ENCODE data around the gene TMPO.
"Not testable (repeated sequence)": the region's sequence is repeated elsewhere in the genome, so short reads cannot be mapped to it uniquely, and the experiment has no call there.

Gene TMPO, protein sequence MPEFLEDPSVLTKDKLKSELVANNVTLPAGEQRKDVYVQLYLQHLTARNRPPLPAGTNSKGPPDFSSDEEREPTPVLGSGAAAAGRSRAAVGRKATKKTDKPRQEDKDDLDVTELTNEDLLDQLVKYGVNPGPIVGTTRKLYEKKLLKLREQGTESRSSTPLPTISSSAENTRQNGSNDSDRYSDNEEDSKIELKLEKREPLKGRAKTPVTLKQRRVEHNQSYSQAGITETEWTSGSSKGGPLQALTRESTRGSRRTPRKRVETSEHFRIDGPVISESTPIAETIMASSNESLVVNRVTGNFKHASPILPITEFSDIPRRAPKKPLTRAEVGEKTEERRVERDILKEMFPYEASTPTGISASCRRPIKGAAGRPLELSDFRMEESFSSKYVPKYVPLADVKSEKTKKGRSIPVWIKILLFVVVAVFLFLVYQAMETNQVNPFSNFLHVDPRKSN

DNA sequence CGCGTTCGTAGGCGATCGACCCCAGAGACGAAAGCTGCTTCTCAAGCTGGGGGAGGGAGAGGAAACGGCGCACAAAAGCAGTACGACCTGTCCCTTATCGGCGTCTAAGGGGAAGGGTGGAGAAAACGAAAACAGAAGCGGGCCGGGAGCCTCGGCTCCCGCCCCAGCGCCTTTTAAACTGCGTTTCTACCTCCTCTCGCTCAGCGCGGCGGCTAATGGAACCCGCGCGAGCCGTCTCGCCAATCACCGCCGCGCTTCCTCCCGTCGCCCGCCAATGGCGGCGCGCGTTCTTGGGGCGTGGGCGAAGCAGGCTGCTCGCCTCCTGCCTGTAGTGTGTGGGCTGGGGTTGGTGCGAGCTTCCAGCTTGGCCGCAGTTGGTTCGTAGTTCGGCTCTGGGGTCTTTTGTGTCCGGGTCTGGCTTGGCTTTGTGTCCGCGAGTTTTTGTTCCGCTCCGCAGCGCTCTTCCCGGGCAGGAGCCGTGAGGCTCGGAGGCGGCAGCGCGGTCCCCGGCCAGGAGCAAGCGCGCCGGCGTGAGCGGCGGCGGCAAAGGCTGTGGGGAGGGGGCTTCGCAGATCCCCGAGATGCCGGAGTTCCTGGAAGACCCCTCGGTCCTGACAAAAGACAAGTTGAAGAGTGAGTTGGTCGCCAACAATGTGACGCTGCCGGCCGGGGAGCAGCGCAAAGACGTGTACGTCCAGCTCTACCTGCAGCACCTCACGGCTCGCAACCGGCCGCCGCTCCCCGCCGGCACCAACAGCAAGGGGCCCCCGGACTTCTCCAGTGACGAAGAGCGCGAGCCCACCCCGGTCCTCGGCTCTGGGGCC is at the start of gene TMPO:
TSS of gene TMPO (plus strand) at position 304 of the 824 bp plus-strand sequence. CDS start at position 582, 278 bp downstream.
- peak; percentile 92 to 96 for DNase-seq (ENCODE audit: low spot score in 2 of 2)
- H3K9me3 Mint-ChIP-seq, result no peaks in the 10 kb centered on the region
- H3K4me1 Mint-ChIP-seq, result peaks cover 24% of the 10 kb centered on the region
- ATAC-seq, result peak; percentile 90
- H3K4me3 Mint-ChIP-seq, result peak within 1 kb of the TSS; percentile 93
- H3K36me3 Mint-ChIP-seq, result peaks cover 59% of the 10 kb centered on the region
- peak within 1 kb of the TSS; percentile 98 for H3K27ac Mint-ChIP-seq

DNA sequence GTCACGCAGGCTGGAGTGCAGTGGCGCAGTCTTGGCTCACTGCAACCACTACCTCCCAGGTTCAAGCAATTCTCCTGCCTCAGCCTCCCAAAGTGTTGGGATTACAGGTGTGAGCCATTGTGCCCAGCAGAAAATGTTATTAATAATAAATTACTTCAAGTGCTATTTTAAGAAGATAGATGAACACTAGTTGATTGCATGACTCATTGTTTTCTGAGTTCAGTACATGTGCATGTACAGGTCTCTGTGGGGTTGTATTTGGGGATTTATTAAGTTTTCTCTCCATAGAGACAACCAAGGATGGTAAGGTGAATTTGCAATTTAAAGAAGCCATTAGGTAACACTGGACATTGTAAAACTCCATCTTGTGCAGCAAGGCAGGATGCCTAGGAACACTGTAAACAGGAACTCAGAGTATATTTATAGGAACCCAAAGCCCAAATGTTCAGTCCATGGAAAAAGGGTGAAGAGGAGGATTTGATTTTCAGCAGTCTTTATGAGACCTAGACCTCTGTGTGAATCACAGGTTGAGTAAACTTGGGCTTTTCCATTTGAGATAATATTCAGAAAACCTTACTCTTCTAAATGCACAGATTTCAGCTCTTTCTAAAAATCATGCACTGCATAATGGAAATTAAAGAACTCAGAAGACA is 49.3 kb upstream of the TMPO start:
- Mint-ChIP-seq H3K27ac (no peak overlapping the region), H3K36me3 (no peaks in the 10 kb centered on the region), H3K4me1 (peaks cover 15% of the 10 kb centered on the region), H3K4me3 (no peak overlapping the region), H3K9me3 (no peaks in the 10 kb centered on the region)
- DNase-seq (ENCODE audit: low spot score in 2 of 2) (no peak), ATAC-seq (no peak)

DNA sequence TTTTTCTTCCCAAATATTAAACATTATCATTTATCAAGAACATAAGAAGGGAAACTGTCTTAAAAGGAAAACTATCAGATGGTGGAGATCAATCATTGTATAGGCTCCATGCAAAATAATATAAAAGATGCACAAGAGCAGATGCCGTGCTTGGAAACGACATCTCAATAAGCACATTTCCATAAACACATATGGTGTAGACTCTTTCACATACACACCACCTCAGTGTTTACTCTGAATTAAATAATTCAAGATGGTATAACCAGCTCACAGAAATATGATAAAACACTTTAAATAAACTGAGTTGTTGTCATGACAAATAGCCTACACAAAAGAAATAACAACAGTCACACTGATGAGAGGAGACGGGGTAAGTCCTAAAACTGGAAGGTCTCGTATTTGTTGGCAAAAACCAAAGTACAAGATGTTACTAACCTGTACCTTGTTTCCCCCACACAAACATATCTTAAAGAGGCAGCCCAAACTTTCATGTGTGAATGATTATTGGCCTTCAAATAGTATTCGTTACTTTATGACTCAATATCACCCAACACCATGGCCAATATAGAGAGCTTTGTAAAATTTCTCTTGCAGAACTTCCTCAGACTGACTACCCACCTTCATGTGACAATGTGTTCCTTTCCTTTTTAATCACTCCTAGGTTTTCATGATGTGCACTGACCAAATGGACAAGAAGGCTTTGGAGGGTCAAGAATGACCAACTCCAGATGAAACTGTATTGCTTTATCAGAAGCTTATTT is 48.6 kb upstream of the TMPO start:
- DNase-seq (ENCODE audit: low spot score in 2 of 2), result no peak
- Mint-ChIP-seq H3K9me3 (no peaks in the 10 kb centered on the region), H3K4me1 (peaks cover 15% of the 10 kb centered on the region), H3K27ac (no peak overlapping the region), H3K36me3 (no peaks in the 10 kb centered on the region), H3K4me3 (no peak overlapping the region)
- ATAC-seq, result peak; percentile 68

DNA sequence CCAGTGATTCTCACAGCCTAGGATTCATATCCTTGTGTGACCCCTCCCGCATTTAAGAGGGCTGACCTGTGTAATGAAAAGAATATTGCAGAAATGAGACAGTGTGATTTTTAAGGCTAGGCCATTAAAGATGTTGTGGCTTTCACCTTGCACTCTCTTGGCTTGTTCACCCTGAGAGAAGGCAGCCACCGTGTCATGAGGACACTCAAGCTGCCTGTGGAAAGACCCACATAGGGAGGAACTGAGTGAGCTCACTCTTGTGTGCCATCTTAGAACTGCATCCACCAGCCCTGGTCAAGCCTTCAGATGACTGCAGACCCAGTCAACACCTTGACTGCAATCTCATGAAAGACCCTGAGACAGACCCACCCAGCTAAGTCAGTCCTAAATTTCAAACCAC is 46.3 kb upstream of the TMPO start:
- no peak overlapping the region for H3K4me3 Mint-ChIP-seq
- no peaks in the 10 kb centered on the region for H3K9me3 Mint-ChIP-seq
- no peaks in the 10 kb centered on the region for H3K36me3 Mint-ChIP-seq
- ATAC-seq, result peak; percentile 73
- peaks cover 15% of the 10 kb centered on the region for H3K4me1 Mint-ChIP-seq
- DNase-seq (ENCODE audit: low spot score in 2 of 2), result peak in 1 of 2 donors; percentile 59
- H3K27ac Mint-ChIP-seq, result peak overlapping the region; percentile 33

DNA sequence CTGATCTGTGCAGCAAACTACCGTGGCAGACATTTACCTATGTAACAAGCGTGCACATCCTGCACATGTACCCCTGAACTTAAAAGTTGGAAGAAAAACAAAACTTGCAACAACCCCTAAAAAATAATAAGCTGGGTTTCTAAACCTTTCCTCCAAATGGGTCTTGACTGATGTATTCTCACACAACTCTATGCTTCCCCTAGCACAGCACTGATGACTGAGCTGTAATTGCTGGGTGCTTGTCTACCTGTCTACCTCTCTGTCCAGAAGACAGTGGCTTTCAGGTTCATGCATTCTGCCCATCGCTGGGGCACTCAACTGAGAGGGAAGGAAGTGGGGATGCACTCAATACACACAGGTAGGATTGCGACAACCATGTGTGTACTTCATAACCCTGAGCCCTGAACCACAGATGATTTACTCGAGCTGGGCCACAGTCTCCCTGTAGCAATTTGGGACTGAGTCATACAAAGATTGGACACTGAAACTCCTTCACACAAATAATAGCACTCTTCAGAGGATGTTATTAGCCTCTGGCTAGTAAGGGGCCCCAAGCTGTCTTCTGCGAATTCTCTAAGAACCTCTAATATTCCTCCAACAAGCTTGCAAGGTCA is 44.8 kb upstream of the TMPO start:
- Mint-ChIP-seq H3K4me1 (peaks cover 15% of the 10 kb centered on the region), H3K27ac (no peak overlapping the region), H3K4me3 (no peak overlapping the region), H3K36me3 (no peaks in the 10 kb centered on the region), H3K9me3 (no peaks in the 10 kb centered on the region)
- ATAC-seq, result peak; percentile 5
- DNase-seq (ENCODE audit: low spot score in 2 of 2), result no peak

DNA sequence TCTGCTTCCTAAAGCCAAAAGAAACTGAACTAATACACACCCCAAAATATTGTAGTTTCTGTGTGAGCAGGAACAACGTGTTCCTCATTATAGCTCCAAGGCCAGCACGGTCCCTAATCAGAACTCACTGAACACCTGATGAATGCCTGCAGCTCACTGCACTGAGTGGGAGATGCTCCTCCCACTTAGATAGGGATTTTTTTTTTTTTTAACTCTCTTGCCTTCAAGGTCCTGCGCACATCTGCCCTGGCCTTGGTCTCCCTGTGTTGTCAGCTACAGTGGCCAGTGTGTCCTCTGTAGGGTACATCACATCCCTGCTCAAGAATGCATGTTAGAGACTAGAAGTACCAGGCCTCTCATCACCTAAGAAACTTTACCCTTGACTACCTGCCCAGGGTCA is 44.3 kb upstream of the TMPO start:
- Mint-ChIP-seq H3K4me1 (peaks cover 15% of the 10 kb centered on the region), H3K9me3 (no peaks in the 10 kb centered on the region), H3K36me3 (no peaks in the 10 kb centered on the region), H3K4me3 (no peak overlapping the region), H3K27ac (no peak overlapping the region)
- no peak for ATAC-seq
- no peak for DNase-seq (ENCODE audit: low spot score in 2 of 2)

DNA sequence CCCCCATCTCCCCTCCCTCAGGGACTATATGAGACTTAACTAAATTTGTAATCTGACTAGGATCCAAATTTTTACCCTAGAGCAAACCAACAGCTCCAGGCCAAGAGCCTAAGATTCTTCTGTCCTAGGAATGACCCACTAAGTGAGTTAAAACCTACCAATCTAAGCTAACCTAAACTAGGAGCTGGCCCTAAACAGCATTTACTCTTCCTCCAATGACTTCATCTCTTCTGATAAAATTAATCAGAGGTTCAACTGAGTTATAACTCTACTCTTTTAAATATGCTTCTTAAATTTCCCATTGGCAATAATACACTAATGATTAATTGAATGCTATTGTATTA is 39.9 kb upstream of the TMPO start:
- H3K4me3 Mint-ChIP-seq, result no peak overlapping the region

DNA sequence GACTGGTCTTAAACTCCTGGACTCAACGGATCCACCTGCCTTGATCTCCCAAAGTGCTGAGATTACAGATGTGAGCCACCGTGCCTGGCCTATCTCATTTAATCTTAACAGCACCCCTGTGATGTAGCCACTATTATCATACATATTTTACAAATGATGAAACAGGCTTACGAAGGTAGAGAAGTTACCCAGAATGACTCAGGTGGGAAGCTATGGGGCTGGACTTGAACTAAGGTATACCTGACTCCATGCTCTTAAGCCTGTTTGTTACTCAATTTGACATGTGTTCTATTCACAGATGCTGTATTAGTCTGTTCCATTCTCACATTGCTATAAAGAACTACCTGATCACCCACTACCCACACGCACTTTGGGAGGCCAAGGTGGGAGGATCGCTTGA is 36.8 kb upstream of the TMPO start:
- Mint-ChIP-seq H3K27ac (no peak overlapping the region), H3K4me1 (peaks cover 5% of the 10 kb centered on the region), H3K9me3 (no peaks in the 10 kb centered on the region), H3K4me3 (no peak overlapping the region), H3K36me3 (no peaks in the 10 kb centered on the region)
- no peak for DNase-seq (ENCODE audit: low spot score in 2 of 2)
- no peak for ATAC-seq

More for the DNA sequence above, 39.9 kb upstream of the TMPO start:
- DNase-seq (ENCODE audit: low spot score in 2 of 2) (no peak), ATAC-seq (no peak)
- Mint-ChIP-seq H3K36me3 (no peaks in the 10 kb centered on the region), H3K27ac (no peak overlapping the region), H3K4me1 (peaks cover 5% of the 10 kb centered on the region), H3K9me3 (no peaks in the 10 kb centered on the region)

DNA sequence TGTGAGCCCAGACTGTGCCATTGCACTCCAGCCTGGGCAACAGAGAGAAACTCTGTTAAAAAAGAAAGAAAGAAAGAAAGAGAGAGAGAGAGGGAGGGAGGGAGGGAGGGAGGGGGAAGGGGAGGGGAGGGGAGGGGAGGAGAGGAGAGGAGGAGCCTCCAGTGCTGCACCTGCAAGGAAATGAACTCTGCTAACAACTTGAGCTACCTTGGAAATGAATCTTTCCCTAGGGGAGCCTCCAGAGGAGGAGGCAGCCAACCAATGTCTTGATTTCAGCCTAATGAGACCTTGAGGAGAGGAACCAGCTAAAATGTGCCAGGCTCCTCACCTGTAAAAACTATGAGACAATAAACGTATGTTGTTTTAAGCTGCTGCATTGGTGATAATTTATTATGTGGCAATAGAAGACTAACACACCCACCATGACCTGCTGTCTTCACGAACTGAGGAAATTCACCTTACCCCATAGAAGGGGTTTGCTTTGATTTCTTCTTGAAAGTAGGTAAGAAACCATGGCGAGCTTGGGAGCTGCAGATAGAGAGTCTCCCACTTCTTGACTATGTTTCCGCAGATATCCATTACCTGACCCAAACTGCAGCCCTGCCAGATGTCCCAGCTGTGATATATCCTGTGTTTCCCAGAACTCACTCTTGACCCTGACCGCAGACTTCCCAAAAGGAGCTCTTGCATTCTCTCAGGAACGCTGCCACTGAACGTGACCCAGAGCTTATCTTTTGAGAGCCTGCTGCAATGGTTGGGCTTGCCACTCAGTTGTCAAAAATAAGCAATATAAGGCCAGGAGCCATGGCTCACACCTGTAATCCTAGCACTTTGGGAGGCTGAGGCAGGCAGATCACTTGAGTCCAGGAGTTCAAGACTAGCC is 31.5 kb upstream of the TMPO start:
- DNase-seq (ENCODE audit: low spot score in 2 of 2) (no peak), ATAC-seq (no peak)
- Mint-ChIP-seq H3K36me3 (no peaks in the 10 kb centered on the region), H3K4me1 (no peaks in the 10 kb centered on the region), H3K9me3 (no peaks in the 10 kb centered on the region), H3K27ac (no peak overlapping the region), H3K4me3 (no peak overlapping the region)

DNA sequence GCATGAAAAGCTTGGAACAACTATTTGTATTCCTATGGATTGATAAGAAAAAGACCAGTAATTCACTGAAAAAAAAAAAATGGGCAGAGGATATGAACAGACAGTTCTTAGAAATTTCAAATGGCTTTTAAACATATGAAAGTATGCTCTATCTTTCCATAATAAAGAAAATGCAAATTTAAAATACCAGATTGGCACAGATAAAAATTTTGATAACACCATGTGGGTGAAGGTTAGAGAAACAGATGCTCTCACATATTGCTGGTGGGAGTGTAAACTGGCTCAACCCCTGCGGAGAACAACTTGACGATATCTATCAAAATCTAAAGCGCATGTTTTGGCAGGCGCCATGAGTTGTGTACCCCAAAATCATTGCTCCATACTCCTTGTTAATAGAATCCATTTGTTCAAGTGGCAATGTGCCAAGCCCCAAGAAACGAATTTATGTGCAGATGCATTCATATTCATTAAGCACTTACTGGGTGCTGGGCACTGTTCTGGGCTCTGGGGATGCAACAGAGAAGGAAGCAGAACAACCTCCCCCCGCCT is 29.5 kb upstream of the TMPO start:
- Mint-ChIP-seq H3K4me3 (no peak overlapping the region), H3K36me3 (no peaks in the 10 kb centered on the region), H3K27ac (no peak overlapping the region), H3K9me3 (no peaks in the 10 kb centered on the region), H3K4me1 (peaks cover under 1% of the 10 kb centered on the region)
- DNase-seq (ENCODE audit: low spot score in 2 of 2) (no peak), ATAC-seq (no peak)

DNA sequence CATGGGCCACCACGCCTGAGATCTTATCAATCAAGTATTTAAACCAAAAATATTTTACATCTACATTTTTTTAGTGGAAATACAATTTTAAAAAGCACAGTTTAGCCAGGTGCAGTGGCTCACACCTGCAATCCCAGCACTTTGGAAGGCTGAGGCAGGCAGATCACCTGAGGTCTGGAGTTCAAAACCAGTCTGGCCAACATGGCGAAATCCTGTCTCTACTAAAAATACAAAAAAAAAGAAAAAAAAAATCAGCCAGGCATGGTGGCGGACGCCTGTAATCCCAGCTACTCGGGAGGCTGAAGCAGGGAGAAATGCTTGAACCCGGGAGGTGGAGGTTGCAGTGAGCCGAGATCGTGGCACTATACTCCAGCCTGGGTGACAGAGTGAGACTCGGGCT is 27.0 kb upstream of the TMPO start:
- not testable (repeated sequence) for DNase-seq (ENCODE audit: low spot score in 2 of 2); H3K9me3 Mint-ChIP-seq; H3K36me3 Mint-ChIP-seq; ATAC-seq; H3K4me3 Mint-ChIP-seq; H3K4me1 Mint-ChIP-seq; H3K27ac Mint-ChIP-seq

DNA sequence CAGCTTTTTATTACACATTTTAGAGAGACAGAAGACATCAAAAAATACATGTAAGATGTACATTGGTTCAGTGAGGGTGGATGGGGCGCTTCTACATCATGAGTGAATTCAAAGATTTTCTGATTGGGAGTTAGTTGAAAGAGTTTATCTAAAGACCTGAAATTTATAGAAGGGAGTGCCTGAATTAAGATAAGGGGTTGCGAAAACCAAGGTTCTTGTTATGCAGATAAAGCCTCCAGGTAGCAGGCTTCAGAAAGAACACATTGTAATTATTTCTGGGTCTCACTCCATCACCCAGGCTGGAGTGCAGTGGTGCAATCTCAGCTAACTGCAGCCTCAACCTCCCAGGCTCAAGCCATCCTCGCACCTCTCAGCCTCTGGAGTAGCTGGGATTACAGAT is 26.2 kb upstream of the TMPO start:
- no peaks in the 10 kb centered on the region for H3K9me3 Mint-ChIP-seq

DNA sequence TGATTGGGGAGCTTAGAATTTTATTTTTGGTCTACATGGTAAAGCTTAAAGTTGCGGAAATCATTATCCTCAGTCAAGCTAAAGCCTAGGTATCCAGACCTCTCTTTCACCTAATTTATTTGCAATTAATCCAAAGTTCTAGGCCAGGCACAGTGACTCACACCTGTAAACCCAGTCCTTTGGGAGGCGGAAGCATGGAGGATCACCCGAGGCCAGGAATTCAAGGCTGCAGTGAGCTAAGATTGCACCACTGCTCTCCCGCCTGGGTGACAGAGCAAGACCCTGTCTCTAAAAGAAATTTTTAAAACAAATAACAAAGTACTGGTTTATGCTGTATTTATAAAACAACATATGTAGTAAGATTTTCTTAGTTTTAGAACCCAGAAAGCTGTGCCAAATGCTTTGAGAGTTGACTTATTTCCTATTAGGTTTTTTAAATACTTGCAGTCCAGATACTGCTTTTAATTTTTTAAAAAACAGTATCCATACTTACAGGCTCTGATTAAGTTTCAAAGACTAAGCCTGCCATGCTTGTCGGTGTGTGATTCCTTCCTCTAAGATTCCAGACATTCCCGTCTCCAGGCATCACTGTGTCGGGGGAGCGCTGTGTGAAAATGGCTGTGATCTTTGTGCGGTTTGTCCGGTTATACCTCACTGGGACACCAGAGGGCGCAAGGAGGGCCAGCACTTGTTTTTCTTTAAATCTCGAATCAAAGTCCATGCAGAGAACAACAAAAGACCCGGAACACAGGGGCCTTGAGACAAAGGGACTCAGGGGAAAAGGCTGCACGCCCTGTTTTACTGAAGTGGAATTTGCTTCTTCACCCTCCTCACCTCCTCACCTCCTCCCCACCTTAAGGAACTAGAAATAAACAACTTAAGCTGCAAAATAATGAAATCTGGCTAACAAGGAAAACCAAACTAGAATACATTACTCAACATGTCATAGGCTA is 24.6 kb upstream of the TMPO start:
- Mint-ChIP-seq H3K9me3 (no peaks in the 10 kb centered on the region), H3K4me3 (peak overlapping the region; percentile 29), H3K36me3 (no peaks in the 10 kb centered on the region), H3K4me1 (peaks cover 5% of the 10 kb centered on the region), H3K27ac (peak overlapping the region; percentile 50)
- DNase-seq (ENCODE audit: low spot score in 2 of 2), result peak; percentile 80 to 91
- ATAC-seq, result peak; percentile 74

More for the DNA sequence above, 26.2 kb upstream of the TMPO start:
- Mint-ChIP-seq H3K36me3 (no peaks in the 10 kb centered on the region), H3K27ac (no peak overlapping the region), H3K4me1 (peaks cover 5% of the 10 kb centered on the region), H3K4me3 (no peak overlapping the region)
- no peak for DNase-seq (ENCODE audit: low spot score in 2 of 2)
- no peak for ATAC-seq
